Panc1 (cell line): ENCODE results near the gene DLGAP1.

Source experiments
- POLR2AphosphoS5 ChIP-seq: IDR thresholded peaks from 2 replicates; pipeline ENCODE4 v1.6.1; 2012; ENCODE audit warnings: mild to moderate bottlenecking, low read depth, low read length, moderate library complexity
- REST ChIP-seq, 2 experiments: IDR thresholded peaks; 2 replicates each; pipeline ENCODE4 v1.6.1; 2011 to 2012; ENCODE audit warnings: low read depth in 2 of 2, control low read depth in 1 of 2, low read length in 1 of 2, mild to moderate bottlenecking in 1 of 2, moderate library complexity in 1 of 2; ENCODE audit not compliant: insufficient read depth in 1 of 2
- TCF7L2 ChIP-seq: IDR thresholded peaks from 2 replicates; pipeline ENCODE4 v1.6.1; 2011; ENCODE audit warnings: mild to moderate bottlenecking, low read depth, low read length, inconsistent platforms
- TF ChIP-seq, protein P1 (sequence below): fragments of 450-650 bp; IDR thresholded peaks from 2 replicates; pipeline ENCODE4 v1.5.1; 2017; ENCODE audit warnings: mild to moderate bottlenecking

GRCh38 chr18:4319738-4320677 is 135.1 kb downstream of the DLGAP1 start:
- TF ChIP-seq, protein P1, sequence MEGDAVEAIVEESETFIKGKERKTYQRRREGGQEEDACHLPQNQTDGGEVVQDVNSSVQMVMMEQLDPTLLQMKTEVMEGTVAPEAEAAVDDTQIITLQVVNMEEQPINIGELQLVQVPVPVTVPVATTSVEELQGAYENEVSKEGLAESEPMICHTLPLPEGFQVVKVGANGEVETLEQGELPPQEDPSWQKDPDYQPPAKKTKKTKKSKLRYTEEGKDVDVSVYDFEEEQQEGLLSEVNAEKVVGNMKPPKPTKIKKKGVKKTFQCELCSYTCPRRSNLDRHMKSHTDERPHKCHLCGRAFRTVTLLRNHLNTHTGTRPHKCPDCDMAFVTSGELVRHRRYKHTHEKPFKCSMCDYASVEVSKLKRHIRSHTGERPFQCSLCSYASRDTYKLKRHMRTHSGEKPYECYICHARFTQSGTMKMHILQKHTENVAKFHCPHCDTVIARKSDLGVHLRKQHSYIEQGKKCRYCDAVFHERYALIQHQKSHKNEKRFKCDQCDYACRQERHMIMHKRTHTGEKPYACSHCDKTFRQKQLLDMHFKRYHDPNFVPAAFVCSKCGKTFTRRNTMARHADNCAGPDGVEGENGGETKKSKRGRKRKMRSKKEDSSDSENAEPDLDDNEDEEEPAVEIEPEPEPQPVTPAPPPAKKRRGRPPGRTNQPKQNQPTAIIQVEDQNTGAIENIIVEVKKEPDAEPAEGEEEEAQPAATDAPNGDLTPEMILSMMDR: no peak
- no peak for TF ChIP-seq POLR2AphosphoS5
- TF ChIP-seq TCF7L2: no peak
- TF ChIP-seq REST (IDR thresholded peaks at IDR 0.05; ENCODE audit: insufficient read depth in 1 of 2, low read depth in 2 of 2, low read length in 1 of 2): no peak
